GM21619 (cell line): ENCODE measurements around the gene SELENOS.
"Not testable (repeated sequence)": the region's sequence is repeated elsewhere in the genome, so short reads cannot be mapped to it uniquely, and the experiment has no call there.

Source experiments
- ATAC-seq: cut with Tn5 transposase; IDR thresholded peaks from one replicate; pipeline ENCODE4 v1.9.1; 2021; ENCODE audit not compliant: unreplicated experiment

Gene SELENOS

DNA sequence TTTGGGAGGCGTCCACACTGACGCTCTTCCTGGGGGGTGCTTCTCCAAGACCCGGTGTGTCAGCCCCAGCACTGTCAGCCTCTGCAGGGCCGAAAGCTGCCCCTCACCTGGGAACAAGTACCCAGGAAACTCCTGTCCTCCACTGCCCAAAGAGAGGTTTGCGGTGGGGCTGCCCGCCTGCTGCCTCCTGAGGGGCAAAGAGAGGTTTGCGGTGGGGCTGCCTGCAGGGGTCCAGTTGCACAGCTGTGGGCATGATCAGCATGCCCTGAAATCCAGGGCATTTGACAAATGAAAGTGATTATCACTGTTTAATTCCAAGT is 32.8 kb upstream of the SELENOS start:
- no peak for ATAC-seq

DNA sequence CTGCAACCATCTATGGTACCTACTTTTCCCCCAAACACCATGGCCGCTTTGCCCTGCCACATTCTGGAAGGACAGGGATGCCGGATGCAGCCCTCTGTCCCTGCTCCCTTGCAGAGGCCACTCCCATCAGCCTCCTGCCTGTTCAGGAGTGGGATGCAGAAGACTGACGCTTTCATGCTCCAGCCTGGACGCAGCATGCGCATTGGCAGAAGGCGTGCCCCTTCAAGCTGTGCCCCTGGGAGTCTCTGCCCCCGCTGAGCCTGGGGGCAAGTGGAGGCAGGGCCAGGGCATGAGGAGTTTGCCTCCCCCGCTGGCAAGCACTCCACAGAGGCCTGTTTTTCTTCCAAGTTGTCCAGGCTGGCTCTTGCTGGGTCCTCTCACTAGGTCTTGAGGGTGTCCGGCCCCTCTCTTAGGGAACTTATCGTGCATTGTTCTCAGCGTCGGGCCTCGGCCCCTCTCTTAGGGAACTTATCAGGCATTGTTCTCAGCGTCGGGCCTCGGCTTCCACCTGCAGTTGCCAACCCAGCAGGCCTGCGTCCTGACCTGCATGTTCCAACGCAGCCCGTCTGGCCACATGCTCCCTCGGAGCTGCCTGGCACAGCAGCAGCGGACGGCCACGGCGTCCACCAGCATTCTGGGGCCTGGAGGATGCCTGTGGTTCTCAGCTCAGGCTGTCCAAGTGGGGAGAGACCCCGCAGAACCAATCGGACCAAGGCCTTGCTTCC is 32.3 kb upstream of the SELENOS start:
- no peak for ATAC-seq

DNA sequence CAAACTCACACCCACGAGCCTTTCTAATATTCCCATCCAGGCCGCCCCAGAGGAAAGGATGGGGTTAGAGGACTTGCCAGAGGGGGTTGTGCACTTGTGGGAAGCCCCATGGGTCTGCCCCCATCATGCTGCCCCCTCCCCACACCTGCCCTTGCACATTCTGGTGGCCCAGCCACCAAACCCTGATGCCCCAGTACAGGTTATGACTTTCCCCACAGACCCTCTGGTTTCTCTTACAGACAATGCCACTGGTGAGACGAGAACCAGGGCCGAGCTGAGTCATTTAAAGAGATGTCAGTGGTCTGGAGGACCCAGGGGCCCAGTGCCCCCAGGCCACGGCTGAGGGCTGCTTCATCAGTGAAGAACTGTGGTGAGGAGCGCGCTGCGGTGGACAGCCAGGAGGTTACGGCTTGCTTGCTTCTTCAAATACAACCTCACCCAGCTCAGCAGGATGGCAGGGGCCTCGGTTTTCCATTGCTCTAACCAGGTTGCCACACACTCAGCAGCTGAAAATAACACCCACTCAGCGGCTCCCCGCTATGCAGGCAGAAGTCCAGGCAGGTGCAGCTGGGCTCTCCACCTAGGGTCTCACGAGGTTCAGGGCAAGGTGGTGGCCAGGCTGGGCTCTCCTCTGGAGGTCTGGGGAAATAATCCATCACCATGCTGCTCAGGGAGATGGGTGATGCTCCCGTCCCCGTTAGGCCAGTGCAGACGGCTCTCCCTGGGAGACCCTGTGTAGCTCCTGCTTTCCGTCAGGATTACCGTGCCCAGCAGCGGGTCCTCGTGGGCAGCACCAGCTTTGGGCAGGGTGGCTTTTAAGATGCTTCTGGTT is 31.5 kb upstream of the SELENOS start:
- ATAC-seq, result no peak

DNA sequence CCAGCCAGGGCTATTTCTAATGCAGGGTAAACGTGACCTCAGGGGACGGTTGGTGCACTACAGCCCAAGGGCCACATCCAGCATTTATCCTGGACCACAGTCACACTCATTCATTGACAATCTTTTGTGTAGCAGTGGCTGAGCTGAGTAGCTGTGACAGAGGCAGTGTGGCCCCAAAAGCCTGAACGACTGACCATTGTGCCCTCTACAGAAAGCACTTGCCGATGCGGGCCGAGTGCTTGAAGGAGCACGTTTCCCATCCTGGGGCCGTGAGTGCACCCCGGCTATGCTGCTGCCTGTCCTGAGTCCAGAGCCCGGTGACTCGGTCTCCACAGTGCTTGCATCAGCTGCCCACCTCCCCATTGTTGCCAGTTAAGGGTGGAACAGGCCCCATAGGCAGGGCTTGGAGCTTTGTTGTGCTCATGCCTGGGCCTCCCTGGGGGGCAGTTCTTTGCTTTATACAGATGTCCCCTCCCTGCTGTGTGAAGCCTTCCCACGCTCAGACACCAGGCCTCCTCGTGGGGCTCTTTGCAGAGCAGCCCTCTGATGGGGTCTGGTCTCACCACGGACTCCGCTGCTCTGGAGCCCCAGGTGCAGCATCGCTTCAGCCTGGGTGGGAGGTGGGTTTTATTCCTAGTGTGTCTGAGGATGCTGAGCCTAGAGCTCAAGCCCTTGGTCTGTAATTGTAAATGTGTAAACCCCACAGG is 30.8 kb upstream of the SELENOS start:
- ATAC-seq, result no peak

DNA sequence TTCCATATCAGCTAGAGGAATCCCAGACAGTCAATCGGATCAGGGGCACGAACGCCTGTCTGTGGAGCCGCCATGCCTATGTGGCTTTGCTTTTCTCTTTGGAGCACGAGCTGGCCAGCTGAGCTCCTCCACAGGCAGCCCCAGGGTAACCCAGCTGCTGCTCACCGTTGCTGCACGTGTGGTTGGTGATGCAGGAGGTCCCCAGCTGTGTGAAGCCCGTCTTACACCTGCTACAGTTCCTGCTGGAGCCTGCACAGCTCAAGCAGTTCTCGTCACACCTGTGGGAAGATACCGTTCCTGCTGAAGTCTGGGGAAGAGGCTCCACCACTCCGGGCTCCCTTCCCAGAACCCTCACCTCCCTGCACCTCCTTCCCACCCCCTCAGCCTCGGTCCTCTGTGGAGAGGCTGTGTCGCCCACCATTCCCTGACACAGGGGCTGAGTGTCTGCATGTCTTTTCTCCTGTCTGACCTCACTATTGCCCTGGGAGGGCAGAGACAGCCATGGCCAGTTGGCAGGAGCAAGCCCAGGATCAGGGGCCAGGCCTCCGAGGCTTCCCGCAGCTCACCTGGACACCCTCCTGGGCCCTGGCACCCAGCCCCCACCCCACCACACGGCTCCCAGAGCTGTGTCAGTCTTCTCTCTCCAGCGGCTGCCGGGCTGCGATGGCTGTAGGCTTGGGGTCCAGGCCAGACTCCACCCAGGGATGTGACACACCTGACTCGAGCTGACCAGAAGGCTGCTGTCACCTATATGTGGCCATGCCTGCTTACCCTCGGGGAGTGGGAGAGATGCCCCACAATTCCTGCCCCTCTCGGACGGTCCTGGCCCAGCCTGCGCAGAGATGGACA is 30.0 kb upstream of the SELENOS start:
- no peak for ATAC-seq

DNA sequence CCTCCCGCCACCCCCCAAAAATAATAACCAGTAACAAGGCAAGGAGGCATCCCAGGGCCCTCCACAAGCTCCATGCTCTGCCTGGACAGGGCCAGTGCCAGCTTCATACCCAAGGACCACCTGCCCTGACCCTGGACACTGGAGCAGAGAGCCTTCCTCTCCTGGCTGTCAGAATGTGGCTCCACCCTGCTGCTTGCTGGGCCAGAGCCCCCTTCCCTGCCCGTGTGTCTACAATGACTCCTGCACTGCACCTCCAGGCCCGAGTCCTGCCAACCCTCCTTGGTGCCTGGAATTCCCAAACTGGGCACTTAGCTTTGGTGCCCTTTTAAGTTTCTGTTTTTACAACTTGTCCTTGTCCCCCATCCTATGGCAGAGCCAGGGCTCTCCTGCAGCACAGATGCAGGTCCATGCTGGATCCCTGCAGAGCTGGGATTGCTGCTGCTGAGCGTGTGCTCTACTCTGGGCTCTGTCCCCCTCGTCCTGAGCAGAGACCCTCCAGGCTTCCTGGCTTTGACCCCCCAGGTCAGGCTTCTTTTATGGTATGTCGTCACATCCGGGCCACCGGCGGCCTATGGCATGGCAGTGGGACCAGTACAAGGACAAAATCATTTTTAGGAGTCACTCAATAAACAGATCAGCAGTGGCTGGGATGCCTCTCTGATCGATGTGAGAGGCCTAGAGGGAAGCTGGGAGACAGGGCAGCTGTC is 29.2 kb upstream of the SELENOS start:
- no peak for ATAC-seq

DNA sequence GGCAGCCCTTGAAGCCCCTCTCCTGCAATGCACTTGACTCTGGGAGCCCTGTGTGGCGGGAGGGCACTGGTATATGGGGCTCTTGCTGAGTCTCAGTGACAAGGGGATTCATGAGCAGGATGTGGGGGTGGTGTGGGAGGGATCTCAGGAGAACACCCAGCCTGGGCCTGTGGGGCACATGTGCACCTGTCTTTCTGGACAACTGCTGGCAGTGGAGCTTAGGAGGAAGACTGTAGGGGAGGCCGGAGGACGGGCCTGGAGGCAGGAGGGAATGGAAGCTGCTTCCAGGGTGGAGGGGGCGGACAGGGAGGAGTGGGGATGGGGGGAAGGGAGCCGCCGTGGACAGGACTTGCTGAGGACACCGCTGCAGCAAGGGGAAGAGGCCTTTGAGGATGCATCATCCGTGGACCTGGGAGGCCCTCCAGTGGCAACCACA is 28.6 kb upstream of the SELENOS start:
- ATAC-seq, result no peak

DNA sequence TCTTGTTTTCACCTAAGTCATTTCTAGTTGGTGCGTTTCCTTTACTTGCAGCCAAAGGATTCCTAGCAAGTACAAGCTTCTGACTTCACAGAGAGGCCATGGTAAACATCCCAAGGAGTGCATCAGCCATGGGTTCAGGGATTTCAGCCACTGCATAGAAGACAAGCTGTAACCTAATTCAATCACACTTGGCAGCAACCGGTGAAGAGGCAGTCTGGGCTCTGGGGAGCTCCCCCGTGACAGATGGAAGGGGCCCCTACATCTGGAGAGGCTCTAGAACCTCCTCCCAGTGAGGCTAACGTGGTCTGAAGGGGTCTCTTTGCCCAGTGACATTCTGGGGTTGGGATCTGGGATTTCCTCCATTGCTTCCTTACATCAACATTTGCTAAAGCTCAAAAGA is 26.1 kb upstream of the SELENOS start:
- no peak for ATAC-seq

DNA sequence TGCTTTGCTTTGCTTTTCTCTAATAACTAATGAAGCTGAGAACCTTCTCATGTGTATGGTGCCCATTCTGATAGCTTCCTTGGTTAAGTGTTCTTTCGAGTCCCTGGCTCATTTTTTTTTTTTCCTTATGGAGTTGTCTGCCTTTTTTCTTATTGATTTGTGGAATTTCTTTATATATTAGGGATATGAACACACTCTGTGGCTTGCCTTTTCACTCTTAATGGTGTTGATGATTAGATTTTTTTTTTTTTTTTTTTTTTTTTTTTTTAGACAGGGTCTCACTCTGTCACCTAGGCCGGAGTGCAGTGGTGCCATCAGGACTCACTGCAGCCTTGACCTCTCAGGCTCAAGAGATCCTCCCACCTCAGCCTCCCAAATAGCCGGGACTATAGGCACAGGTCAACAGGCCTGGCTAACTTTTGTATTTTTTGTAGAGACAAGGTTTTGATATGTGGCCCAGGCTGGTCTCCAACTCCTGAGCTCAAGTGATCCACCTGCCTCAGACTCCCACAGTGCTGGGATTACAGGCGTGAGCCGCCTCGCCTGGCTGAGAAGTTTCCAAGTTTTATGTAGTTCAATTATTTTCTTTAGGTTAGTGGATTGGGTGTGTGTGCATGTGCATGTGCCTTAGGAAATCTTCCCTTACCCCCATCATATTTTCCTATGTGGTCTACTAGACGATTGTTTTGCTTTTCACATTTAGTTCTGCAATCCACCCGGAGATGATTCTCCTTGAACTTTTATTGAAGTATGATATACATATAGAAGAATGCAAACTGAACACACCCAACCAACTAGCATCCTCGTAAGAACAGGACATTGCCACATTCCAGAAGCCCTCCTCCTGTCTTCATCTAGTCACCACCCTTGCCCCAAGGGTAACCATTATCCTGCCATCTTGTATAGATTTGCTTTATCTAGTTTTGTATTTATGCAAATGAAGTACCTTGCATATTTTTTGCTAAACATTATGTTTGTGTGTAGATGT is 19.4 kb upstream of the SELENOS start:
- ATAC-seq, result no peak

DNA sequence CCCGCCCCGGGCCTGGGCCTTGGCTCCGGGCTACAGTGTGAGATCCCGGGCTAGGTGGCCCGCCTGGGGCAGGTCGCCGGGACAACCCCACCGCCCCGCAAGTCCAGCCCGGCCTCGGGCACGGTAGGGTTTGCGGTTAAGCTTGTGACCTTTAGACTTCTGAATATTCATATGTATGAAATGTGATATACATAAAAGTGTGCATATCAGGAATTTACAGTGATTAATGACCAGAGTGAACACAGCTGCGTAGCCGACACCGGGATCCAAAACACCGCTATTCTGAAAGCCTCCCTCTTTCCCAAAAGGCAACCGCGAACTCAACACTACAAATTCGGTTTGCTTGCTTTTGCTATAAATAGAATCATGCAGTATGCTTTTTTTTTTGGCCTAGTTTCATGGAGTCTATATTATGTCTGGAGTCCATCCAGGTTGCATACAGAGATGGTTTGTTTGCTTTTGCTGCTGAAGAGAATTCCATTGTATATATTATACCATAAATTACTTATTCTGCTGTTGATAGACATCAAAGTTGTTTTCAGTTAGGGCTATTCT is 18.4 kb upstream of the SELENOS start:
- ATAC-seq, result no peak

DNA sequence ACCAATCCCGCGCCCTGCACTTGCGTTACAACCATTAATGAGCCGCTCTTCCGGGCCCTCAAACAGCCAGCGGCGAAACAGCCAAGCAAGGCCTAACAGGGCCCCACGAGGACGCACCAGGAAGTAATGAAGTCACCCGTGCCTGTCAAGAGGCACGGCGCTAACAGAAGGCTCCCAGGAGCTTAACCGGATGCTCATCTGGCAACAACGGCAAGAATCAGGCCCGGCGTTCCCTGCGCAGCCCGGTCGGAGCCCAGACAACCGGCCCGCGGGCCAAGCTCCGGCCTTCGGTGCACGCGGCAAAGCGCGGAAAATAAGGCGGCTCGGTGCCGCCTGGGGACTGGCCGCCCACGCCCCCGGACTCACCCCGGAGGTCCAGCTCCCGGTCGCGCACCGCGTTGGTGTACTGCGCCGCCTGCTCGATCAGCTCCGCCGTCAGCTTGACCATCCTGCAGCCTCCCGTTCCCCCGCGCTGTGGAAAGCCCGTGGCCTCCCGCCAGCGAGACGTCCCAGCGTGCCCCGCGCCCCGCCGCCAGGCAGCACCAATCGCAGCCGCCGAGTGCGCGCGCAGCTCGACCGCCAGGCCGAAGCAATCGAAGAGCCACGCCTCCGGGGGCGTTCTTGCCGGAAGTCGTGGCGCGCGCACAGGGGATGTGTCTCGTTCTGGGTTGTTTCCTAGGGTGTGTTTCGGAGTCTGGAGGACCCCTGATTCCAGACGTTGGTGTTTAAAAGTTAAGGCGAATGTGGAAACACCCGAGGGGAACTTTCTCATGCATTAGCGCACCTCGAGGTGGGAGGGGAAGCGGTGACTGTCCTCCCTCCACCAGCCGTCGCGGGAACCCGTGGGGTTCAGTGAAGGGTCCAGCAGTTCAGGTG is 17.7 kb upstream of the SELENOS start, which contains the start of gene SNRPA1:
SNRPA1 (minus strand) TSS at position 518 of the 876 bp plus-strand sequence; CDS start at position 448, 70 bp downstream.
- ATAC-seq, result peak; percentile 73

DNA sequence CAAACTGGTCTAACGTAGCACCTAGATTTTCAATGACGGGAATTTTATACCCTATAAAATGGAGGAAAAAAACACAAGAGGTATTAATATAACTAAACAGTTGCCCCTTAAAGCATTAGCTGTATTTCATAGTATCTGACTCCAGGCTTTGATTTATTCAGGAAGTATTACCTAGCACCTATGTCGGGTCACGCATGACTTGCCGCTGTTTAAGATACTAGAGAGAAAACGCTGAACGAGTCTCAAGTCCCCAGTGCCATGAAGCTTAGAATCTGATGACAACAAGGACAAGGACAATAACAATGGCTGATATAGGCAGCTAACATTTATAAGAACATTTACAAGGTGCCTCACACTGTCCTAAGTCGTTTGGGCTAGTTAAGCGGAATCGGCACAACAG is 15.8 kb upstream of the SELENOS start:
- ATAC-seq, result no peak

DNA sequence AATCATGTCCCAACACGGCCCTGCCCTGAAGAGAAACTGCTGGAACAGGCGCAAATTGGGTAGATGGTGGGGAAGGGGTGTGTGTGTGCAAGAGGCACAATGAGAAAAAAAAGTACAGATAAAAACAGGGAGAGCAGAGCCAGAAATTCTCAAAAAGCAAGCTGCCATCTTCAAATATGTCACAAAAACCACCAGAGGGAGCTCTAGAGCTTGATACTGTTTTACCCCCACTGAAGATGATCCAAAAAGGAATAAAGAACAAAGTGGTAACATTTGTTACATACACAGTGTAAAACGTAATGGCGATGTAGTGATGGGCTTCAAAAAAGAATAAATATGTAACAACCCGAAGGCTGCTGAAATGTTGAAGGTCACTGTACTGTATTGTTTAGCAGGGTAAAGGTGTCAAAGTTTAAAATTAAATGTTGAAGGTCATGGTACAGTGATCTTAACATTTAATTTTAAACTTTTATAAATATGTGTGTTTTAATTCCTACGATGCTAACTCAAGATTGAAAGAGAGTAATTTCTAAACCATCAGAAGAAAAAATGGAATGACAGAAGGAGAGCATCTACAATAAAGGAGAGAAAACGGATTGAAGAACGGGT is 11.7 kb upstream of the SELENOS start:
- ATAC-seq, result no peak

DNA sequence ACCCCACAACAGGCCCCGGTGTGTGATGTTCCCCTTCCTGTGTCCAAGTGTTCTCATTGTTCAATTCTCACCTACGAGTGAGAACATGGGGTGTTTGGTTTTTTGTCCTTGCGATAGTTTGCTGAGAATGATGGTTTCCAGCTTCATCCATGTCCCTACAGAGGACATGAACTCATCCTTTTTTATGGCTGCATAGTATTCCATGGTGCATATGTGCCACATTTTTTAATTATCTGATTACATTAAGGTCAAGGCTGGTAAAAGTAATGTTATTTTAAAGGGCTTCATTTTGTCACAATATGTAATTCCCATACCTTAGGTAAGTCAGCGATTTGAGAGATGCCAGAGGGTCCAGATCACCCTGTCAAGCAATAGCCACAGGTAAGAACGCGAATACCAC is 10.1 kb upstream of the SELENOS start:
- ATAC-seq, result not testable (repeated sequence)

DNA sequence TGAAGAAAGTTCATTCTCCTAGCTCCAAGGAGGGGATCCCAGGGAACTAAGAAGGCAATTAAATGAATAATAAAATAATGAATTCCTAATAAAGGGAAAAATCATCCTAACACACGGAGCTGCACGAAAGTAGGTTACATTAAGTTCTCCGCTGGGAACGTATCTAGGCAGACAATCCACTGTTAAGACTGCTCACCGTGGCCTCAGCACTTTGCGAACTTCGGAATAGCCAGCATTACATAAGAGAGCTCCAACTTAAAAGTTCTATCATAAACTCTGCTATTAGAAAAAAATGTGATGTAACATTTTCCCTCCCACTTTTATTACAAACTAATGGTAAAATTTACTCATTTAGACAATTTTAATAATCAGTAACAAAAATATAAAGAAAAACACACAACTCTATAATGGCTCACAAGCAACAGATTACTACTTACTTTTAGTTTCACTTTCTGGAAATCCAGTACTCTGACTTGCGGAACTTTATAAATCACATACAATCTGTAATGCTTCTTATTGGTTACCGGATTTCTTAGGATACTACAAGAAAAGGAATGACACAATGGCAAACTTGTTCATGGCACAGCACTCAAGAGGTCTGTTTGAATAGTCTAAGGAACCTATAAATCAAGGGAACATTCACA is 9.3 kb upstream of the SELENOS start:
- no peak for ATAC-seq

DNA sequence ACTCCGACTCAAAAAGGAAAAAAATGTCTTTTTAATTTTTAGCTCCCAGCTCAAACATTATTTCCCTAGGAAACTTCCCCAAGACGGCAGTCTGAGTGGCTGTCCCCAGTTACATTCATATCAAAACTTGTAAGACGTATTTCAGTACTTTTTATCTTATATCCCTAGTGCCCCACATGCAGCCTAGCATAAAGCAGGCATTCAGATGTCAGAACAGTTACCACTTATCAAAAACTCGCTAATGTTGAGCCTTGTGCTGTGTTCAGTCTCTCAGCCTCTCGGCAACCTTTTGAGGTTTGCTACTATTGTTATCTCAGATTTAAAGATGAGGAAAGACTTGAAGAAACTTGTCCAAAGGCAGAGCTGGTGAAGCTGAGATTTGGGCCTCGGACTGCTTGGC is 6.6 kb upstream of the SELENOS start:
- no peak for ATAC-seq

DNA sequence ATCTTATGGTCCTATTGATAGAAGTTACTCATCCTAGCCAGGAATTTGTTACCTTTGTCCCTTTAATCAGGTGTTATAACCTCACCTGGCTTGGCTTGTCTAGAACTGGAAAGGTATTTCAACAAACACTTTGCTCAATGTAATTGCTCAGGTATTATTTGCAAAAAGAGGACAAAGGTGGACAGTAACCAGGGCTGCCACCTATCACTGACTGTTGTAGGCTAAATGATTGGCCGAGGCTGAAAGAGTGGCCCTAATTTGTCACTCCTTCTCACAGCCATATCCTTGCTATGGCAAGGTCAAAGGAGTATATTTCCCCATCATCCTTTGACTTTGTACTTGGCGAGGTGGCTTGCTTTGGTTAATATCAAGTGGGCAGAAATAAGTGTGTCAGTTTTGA is 2.7 kb upstream of the SELENOS start:
- ATAC-seq, result no peak
